Stimulated activated CD4-positive, alpha-beta T cell treated with anti-CD3 and anti-CD28 coated beads, Interleukin-15, amount 100 ng/mL, for 1 hour (primary cell): Measurements from ENCODE around the gene ZNF791.
"Not testable (repeated sequence)": the region's sequence is repeated elsewhere in the genome, so short reads cannot be mapped to it uniquely, and the experiment has no call there.

Source experiments
- DNase-seq, 2 donors: peaks; one replicate each; pipeline ENCODE4 v3.0.0-alpha.2; 2020; ENCODE audit warnings: low read depth in 1 of 2, low spot score in 1 of 2

The ZNF791 gene

DNA sequence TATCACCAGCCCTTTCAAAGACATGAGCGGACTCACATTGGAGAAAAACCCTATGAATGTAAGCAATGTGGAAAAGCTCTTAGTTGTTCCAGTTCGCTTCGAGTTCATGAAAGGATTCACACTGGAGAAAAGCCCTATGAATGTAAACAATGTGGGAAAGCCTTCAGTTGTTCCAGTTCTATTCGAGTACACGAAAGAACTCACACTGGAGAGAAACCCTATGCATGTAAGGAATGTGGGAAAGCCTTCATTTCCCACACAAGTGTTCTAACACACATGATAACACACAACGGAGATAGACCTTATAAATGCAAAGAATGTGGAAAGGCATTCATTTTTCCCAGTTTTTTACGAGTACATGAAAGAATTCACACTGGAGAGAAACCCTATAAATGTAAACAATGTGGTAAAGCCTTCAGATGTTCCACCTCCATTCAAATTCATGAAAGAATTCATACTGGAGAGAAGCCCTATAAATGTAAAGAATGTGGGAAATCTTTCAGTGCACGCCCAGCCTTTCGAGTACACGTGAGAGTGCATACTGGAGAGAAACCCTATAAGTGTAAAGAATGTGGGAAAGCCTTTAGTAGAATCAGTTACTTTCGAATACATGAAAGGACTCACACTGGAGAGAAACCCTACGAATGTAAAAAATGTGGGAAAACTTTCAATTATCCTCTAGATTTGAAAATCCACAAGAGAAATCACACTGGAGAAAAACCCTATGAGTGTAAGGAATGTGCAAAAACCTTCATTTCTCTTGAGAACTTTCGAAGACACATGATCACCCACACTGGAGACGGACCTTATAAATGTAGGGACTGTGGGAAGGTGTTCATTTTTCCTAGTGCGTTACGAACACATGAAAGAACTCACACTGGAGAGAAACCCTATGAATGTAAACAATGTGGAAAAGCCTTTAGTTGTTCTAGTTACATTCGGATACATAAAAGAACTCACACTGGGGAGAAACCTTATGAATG is 17.6 kb downstream of the ZNF791 start:
- no peak for DNase-seq

DNA sequence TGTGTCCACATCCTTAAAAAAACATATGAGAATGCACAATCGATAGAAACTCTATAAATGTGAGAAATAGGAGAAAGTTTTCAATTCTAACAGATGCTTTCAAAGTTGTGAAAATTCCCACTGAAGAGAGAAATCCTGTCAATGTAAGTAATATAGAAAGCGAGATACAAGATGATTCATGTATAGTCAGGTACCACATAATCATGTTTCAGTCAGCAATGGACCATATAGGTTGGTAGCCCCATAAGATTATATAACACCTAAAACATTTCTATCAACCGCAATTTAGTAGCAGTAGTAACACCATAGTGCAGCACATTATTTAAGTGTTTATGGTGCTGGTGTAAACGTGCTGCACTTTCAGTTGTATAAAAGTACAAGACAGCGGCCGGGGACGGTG is 18.5 kb downstream of the ZNF791 start:
- DNase-seq = no peak

DNA sequence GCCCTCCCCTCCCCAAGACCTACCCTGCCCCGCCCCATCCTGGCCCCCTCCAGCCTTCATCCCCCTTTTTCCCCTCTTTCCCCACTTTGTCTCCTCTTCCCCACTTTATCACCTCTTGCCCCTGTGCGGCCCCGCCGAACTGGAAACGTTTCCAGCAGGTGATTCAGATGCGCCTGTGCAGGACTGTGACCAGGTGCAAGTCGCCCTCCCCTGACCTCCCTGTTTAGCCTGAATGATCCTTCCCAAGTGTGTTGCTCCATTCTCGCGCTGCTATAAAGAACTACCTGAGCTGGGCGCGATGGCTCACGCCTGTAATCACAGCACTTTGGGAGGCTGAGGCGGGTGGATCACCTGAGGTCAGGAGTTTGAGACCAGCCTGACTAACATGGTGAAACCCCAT is 25.9 kb downstream of the ZNF791 start:
- DNase-seq = no peak

GRCh38 chr19:12638611-12639182 is 28.0 kb downstream of the ZNF791 start:
- DNase-seq = no peak

DNA sequence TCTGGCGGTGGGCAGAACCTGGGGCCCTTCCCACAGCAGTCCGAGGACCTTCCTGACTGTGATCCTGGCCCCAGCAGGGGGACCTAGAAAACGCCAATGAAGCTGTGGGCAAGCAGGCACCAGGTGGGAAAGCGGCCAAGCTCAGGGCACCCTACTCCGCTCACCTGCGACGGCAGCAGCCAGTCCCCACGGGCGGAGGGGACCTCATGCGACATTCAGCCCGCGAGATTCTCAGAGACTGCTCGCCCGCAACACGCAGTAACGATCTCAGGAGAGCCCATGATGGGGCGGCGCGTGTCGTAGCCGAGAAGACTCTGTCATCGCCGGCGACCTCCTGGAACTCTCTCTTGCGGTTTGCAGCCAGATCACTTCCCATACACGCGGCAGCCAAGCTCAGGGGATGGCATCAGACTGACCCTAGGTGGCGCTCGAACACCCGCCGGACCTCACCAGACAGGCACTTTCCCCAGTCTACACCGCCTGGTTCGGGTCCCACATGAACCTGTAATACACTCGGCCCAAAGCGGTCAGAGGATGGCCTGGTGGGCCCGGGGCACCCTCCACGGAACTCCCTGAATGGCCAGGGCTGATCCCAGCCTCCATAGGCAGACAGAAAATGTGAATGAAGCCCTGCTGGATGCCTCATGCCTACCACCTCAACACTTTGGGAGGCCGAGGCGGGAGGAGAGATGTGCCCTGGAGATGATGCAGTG is 29.3 kb downstream of the ZNF791 start:
- DNase-seq = peak; percentile 75

- DNase-seq = no peak
These were observed 30.7 kb downstream of the ZNF791 start for GRCh38 chr19:12641456-12641855.

DNA sequence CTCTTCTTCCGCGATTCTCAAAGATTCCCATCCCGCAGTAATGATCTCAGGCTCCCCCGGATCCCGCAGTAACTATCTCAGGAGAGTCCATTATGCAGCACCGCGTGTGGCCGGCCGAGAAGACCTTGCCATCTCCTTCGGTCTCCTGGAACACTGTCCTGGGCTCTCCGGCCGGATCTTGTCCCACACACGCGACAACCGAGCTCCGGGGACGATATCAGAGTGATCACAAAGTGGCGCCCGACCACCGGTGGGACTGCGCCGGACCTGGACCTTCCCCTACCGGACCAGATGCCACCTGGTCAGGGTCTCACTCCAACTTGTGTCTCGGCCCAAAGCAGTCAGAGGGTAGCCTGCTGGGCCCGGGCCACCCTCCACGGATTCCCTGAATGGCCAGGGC is 31.8 kb downstream of the ZNF791 start:
- DNase-seq = no peak

DNA sequence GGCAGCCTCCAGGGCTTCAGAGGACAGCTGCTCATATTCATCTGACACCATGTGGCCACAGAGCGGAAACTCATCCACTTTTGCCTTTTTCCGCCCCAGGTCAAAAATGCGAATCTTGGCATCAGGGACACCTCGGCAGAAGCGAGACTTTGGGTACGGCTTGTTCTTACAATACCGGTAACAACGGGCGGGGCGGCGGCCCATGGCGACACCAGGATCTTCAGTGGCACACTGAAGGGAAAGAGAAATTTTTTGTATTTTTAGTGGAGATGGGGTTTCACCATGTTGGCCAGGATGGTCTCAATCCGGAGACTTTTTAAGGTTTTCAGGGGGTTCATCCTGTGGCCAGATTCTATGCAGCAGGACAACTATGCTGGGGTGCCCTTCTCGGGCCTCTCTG is 33.0 kb downstream of the ZNF791 start:
- DNase-seq = not testable (repeated sequence)

- DNase-seq = no peak
These were observed 35.8 kb downstream of the ZNF791 start for GRCh38 chr19:12646551-12646950.

DNA sequence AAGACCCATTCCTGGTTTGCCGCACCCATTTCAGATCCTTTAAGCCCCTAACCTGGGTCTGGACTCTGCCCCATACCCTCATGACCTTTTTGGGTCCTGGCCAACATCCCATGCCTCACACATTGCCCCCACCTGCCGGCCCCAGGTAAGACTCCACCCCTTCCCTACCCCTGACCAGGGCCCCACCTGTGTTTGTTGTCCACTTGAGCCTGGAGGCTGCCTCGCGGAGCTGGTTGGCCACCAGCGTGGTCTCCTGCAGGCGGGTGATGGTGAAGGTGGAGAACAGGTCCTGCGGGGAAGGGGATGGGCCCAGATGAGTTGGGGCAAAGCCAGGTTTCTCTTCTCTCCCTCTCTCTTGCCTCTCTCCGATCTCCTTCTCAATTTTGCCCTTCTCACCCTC is 36.3 kb downstream of the ZNF791 start:
- DNase-seq = no peak

- no peak for DNase-seq
These were observed 36.9 kb downstream of the ZNF791 start for GRCh38 chr19:12647490-12648071.

DNA sequence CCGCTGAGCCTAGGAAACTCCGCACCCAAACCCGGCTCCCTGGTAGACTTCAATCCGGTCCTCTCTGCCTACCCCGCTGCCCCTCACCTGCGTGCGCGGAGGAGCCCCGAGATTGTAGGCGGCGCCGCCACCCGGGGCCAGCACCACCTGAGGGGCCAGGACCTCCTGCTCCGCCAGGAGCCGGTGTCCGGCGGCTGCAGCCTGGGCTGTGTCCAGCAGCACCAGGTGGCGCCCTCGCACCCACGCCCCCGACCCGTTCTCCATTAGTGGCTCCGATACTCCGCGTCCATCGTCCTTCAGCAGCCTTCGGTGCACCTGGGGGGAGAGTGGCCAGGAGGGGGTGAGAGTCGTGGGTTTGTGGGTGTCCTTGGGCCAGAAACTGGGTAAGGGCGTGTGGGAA is 37.4 kb downstream of the ZNF791 start:
- DNase-seq = no peak

- DNase-seq = no peak
These were observed 39.2 kb downstream of the ZNF791 start for GRCh38 chr19:12649941-12650340.

- no peak for DNase-seq
These were observed 41.5 kb downstream of the ZNF791 start for GRCh38 chr19:12652219-12652618.

- no peak for DNase-seq
These were observed 44.8 kb downstream of the ZNF791 start for GRCh38 chr19:12655546-12655945.

- no peak for DNase-seq
These were observed 46.3 kb downstream of the ZNF791 start for GRCh38 chr19:12656899-12657571.

DNA sequence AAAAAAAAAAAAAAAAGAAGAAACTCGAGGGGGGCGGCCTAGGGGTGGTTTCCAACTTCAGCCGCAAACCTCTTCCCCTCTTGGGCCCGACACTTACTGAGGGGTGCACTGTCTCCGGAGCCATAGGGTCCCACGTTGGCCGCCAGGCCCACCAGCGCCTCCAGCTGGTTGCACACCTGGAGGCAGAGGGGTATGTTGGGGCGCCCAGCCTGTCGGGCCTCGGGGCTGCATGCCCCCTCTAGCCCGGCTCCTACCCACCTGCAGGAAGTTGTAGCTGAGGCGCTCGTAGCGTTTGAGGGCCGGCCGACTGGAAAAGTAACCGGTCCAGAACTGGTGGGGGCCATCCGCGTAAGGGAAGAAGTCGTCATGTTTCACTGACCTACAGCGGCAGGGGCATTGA is 47.2 kb downstream of the ZNF791 start:
- DNase-seq = no peak

DNA sequence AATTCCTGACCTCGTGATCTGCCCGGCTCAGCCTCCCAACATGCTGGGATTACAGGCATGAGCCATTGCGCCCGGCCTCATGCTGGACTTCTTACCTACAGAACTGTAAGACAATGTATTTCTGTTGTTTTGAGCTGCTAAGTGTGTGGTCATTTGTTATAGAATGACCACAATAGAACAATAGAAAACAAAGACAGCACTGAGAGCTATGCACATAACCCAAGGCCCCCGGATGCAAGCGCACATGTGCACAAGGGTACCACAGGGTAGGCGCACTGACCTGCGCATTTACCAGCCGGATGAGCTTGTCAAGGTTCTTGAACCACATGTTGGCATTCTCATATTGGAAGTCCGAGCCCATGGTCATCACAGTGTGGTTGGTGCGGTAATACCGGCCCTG is 50.3 kb downstream of the ZNF791 start:
- DNase-seq = no peak

DNA sequence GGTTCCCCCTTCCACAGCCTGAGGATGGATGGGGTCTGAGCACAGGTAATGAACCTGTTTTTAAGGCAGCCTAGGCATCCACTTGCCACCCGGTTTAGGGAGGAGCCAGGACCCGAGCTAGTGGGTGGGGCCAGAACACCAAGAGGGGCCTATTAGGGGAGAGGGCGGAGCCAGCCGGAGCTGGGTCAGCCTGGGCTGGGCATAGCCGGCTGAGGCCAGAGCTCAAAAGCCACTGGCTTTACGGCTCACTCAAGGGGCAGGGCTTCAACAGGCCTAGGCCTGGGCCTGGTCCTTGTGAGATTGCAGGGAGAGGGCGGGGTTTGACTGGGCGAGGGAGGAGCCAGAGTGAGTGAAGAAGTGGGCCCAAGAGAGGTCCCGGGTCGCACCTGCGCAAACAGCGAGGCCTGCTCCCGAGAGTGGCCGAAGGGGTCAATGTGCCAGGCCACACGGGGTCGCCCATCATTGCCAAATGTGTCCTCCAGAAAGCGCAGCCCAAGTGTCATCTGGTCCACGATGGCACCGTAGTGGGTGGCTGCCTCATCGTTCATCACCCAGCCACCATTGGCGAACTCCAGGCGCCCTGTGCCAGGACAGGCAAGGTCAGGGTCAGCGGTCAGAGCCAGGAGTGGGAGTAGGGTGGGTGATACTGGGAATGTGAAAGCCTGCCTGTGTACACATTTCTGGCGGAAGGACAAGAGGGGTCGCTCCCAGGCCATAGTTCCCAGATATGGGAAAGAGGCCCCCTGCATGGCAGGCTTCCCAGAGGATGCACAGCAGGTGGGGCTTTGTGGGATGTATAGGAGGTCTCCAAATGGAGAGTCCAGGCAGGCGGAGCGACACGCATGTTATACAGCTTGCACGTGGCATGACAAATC is 53.9 kb downstream of the ZNF791 start:
- no peak for DNase-seq

GRCh38 chr19:12665281-12665573 is 54.5 kb downstream of the ZNF791 start:
- peak in 1 of 2 donors; percentile 22 for DNase-seq
